A549 treated with Mapracorat at 1 μM for 4 hours (cell line): ENCODE measurements around the gene CBY3. TPM values are rescaled to one million over a fixed set of nuclear protein-coding genes. Genes with fewer than 3 reads are reported as not detected.

Source experiments
- total RNA-seq: library from RNA; stranded (reverse); fragments of 200-300 nt; extraction: Qiagen RNA extraction; gene quantifications from 5 replicates; pipeline ENCODE4 v1.2.3, GENCODE V29; 2022

Gene CBY3
- not detected in 5 replicates for total RNA-seq

DNA sequence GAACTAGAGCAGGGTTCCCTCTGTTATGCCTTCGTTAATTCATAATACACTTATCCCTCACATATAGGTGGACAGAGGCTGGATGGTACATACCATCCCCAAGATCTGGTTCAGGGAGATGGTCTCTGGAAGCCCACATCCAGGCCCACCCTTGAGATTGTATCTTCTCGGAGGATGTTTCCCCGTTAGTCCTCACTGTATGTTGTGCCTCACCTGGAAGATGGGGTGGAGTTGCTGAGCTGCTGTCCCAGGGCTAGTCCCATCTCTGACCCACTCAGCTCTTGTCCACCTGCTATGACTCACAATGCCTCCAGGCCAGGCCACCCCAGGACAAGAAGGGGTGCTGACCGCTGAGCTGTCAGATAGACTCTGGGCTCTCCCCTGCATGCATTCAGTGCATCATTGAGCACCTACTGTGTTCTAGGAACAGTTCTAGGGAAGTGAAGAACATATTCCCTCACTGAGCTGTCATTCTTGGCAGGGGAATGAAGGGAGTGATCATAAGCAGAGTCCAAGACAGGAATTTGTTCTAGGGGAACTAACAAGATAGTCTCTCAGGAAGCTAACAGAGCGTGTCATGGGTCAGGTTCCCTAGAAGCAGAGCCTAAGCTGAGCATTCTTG is at the start of gene CBY3:
Gene CBY3, minus strand, starts transcription at position 255 of the 622 bp plus-strand sequence. Its CDS starts 116 bp downstream, at position 139.

DNA sequence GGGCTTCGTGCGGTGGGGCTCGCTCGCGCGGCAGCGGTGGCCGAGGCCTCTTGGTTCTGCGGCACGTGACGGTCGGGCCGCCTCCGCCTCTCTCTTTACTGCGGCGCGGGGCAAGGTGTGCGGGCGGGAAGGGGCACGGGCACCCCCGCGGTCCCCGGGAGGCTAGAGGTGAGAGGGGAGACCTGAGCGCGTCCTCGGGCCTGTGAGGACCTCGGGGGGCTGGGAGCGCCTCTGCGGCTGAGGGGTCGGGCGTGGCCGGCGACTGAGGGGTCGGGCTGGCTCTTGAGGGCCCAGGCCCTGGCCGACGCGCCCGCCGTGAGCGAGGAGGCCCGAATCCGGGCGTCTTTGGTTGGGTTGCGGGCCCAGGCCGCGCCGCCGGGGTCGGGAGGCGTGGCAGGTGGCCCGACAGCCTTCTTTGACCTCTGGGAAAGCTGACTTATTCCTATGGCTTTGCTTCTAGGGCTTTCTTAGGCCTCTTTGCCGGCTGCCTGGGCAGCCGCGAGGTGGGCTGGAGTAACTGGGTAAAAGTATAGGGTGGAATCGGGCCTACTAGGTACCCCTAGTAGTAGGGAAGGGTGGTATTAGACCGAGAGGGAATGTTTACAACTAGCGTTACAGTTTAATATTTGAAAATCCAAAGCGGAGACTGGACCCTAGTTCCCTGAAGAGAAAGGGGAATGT is 18.2 kb upstream of the CBY3 start, which contains the start of gene CANX:
Gene CANX, plus strand, starts transcription at position 33 of the 681 bp plus-strand sequence. CDS start 6,715 bp downstream, outside the sequence.

Other genes starting within 250 kb of the CBY3 start
- 26.1 to 28.8 TPM (median 27.1 TPM) in 5 replicates for gene RUFY1, start 130.5 kb downstream of the CBY3 start, total RNA-seq
- gene HNRNPH1, start 57.4 kb downstream of the CBY3 start, total RNA-seq, result 442 to 562 TPM (median 471 TPM) in 5 replicates
- gene CANX, start 17.9 kb upstream of the CBY3 start, total RNA-seq, result 313 to 390 TPM (median 351 TPM) in 5 replicates
- gene MAML1, start 51.8 kb upstream of the CBY3 start, total RNA-seq, result 14.5 to 20.9 TPM (median 18.6 TPM) in 5 replicates
- gene LTC4S, start 113.0 kb upstream of the CBY3 start, total RNA-seq, result 0.58 TPM in 2 of 5 replicates, not detected in the others
- gene MGAT4B, start 125.8 kb upstream of the CBY3 start, total RNA-seq, result 195 to 232 TPM (median 214 TPM) in 5 replicates
- 865 to 1,353 TPM (median 893 TPM) in 5 replicates for gene SQSTM1, start 139.9 kb upstream of the CBY3 start, total RNA-seq
- gene MRNIP, start 177.8 kb upstream of the CBY3 start, total RNA-seq, result 15.2 to 24.7 TPM (median 18.7 TPM) in 5 replicates
- 51.7 to 70.2 TPM (median 63.9 TPM) in 5 replicates for gene TBC1D9B, start 226.9 kb upstream of the CBY3 start, total RNA-seq